ENCODE results near the gene NPDC1.

Gene NPDC1

DNA sequence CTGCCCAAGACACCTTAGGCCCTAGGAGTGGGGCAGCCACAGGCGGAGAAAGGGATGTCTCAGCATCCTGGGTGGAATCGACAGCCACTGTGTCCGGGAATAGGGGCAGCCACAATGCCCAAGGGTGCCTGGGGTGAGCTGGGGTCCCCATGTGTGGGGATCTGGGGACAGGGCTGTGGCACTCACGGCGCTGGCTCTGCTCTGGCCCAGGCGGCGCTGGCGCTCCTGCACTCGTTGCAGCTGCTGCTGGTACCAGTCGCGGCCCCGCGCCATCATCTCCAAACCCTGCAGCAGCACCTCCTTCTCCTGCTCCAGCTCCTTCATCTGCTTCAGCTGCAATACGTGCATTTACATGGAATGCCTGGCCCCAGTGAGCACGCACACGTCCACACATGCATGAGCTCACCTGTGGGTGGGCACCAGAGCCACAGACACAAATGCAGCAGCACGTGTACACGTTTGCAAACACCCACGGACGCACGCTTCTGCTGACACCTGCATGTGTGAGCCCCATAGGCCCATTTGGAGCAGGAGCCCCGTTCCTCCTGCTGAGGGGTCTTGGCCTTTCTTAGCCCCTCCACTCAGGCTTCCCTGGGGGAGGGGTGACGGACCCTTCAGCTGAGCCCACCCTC lies 19.5 kb upstream of the NPDC1 start:
- Histone ChIP-seq H3K18ac (ENCODE audit: low read depth in 1 of 2, low read length in 2 of 2) (no peak overlapping the region), H2BK5ac (ENCODE audit: low read depth, low read length, poor library complexity, severe bottlenecking) (no peak overlapping the region), H2BK12ac (ENCODE audit: low read length in 2 of 2) (no peak overlapping the region), H4K91ac (ENCODE audit: low read length) (no peak overlapping the region), H3K4me3 (ENCODE audit: insufficient read depth in 1 of 2, low read depth in 1 of 2, low read length in 2 of 2) (no peak overlapping the region), H3K9me3 (ENCODE audit: control insufficient read depth, low read length) (no peaks in the 10 kb centered on the region), H2AK5ac (ENCODE audit: low read length, severe bottlenecking) (no peak overlapping the region), H2BK120ac (ENCODE audit: low read depth, low read length) (no peak overlapping the region), H4K8ac (ENCODE audit: low read length) (no peak overlapping the region), H3K14ac (ENCODE audit: low read length in 2 of 2) (no peak overlapping the region), H2BK15ac (ENCODE audit: low read depth, poor library complexity, severe bottlenecking) (peak overlapping the region; percentile 20), H3K79me1 (replicated peaks; ENCODE audit: low read length, poor library complexity, severe bottlenecking) (no peaks in the 10 kb centered on the region), H3K4ac (ENCODE audit: low read depth in 1 of 2, low read length in 2 of 2) (no peak overlapping the region), H2AFZ (ENCODE audit: low read depth, low read length) (no peak overlapping the region), H3K36me3 (ENCODE audit: control insufficient read depth in 1 of 2, insufficient read depth in 2 of 2, low read depth in 1 of 2, low read length in 2 of 2) (peaks cover 0 to 6% of the 10 kb centered on the region in 2 experiments), H3K9ac (ENCODE audit: low read length) (no peak overlapping the region), H3K27me3 (ENCODE audit: control insufficient read depth in 1 of 2, insufficient read depth in 1 of 2, low read length in 2 of 2) (peaks cover 0 to 15% of the 10 kb centered on the region in 2 experiments), H3K23ac (ENCODE audit: low read length in 2 of 2) (no peak overlapping the region), H3K27ac (ENCODE audit: low read length, poor library complexity, severe bottlenecking) (no peak overlapping the region), H3K4me1 (ENCODE audit: control insufficient read depth, insufficient read depth, low read depth, low read length) (peaks cover 12% of the 10 kb centered on the region), H3K4me2 (ENCODE audit: low read length, poor library complexity, severe bottlenecking) (no peak overlapping the region)
- DNase-seq: no peak
- 96% methylated on average over 23 of the region's 23 CpGs for whole genome bisulfite sequencing

DNA sequence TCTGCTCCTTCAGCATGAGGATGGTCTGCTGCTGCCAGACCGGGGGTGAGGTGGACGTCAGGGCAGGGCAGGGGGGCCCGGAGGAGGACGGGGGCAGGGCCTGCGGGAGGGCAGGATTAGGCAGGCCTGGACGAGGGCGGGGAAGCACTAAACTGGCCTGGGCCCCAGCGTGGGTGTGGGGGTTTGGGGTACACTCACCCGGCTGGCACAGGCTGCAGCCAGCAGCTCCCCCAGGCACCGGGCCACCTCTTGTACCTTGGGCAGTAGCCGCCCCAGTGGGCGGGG lies 18.8 kb upstream of the NPDC1 start:
- H3K14ac ChIP-seq (ENCODE audit: low read length in 2 of 2): no peak overlapping the region
- H3K79me1 ChIP-seq (replicated peaks; ENCODE audit: low read length, poor library complexity, severe bottlenecking): no peaks in the 10 kb centered on the region
- DNase-seq: no peak
- H2BK5ac ChIP-seq (ENCODE audit: low read depth, low read length, poor library complexity, severe bottlenecking): no peak overlapping the region
- no peak overlapping the region for H2AFZ ChIP-seq (ENCODE audit: low read depth, low read length)
- H3K4ac ChIP-seq (ENCODE audit: low read depth in 1 of 2, low read length in 2 of 2): no peak overlapping the region
- WGBS: 86% methylated on average over 12 of the region's 12 CpGs
- H3K36me3 ChIP-seq (ENCODE audit: control insufficient read depth in 1 of 2, insufficient read depth in 2 of 2, low read depth in 1 of 2, low read length in 2 of 2): peaks cover 0 to 6% of the 10 kb centered on the region in 2 experiments
- no peak overlapping the region for H4K91ac ChIP-seq (ENCODE audit: low read length)
- H3K9me3 ChIP-seq (ENCODE audit: control insufficient read depth, low read length): no peaks in the 10 kb centered on the region
- H2AK5ac ChIP-seq (ENCODE audit: low read length, severe bottlenecking): no peak overlapping the region
- no peak overlapping the region for H4K8ac ChIP-seq (ENCODE audit: low read length)
- peaks cover 7% of the 10 kb centered on the region for H3K4me1 ChIP-seq (ENCODE audit: control insufficient read depth, insufficient read depth, low read depth, low read length)
- H3K27ac ChIP-seq (ENCODE audit: low read length, poor library complexity, severe bottlenecking): no peak overlapping the region
- no peak overlapping the region for H3K4me2 ChIP-seq (ENCODE audit: low read length, poor library complexity, severe bottlenecking)
- no peak overlapping the region for H3K23ac ChIP-seq (ENCODE audit: low read length in 2 of 2)
- H2BK15ac ChIP-seq (ENCODE audit: low read depth, poor library complexity, severe bottlenecking): no peak overlapping the region
- no peak overlapping the region for H3K4me3 ChIP-seq (ENCODE audit: insufficient read depth in 1 of 2, low read depth in 1 of 2, low read length in 2 of 2)
- no peak overlapping the region for H2BK120ac ChIP-seq (ENCODE audit: low read depth, low read length)
- no peak overlapping the region for H3K9ac ChIP-seq (ENCODE audit: low read length)
- H3K27me3 ChIP-seq (ENCODE audit: control insufficient read depth in 1 of 2, insufficient read depth in 1 of 2, low read length in 2 of 2): peaks cover 0 to 15% of the 10 kb centered on the region in 2 experiments
- H3K18ac ChIP-seq (ENCODE audit: low read depth in 1 of 2, low read length in 2 of 2): no peak overlapping the region
- H2BK12ac ChIP-seq (ENCODE audit: low read length in 2 of 2): no peak overlapping the region

DNA sequence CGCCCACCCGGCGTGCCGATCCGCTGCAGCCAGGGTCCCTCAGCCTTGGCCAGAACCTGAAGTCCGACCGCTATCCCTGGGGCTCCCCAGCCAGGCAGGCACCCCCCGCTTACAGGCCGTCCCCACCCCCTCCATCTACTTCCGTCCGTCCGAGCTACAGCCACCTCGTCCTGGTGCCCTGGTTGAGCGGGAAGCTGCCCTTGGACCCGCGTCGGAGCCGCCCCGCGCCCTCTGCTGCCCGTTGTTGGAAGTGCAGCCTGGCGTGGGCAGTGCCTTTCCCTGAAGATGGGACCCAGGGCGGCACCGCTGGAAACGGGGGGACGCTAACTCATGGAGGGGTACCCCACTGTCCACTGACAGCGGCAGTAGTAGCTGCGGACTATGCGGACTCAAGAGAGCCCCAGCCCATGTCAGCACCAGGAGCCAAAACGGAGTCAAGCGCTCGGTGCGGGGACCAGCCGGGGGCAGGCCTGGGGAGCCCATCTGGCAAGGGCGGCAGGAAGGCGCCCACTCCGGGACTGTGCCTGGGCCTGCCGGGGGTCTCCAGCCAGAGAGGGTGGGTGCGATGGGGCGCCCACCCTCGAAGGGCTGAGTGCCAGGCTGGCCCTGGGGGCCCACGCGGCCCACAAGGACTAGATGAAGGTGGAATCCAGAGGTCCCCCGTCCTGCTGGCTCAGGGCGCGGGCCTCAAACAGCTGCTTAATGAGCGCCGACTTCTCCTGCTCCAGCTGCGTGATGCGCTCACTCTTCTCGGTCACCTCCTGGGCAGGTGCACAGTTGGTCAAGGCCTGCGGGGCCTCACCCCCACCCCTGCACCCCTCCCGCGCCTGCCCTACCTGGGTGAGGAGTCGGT lies 18.3 kb upstream of the NPDC1 start:
- Histone ChIP-seq H2AK5ac (ENCODE audit: low read length, severe bottlenecking) (no peak overlapping the region), H3K27ac (ENCODE audit: low read length, poor library complexity, severe bottlenecking) (no peak overlapping the region), H2BK120ac (ENCODE audit: low read depth, low read length) (no peak overlapping the region), H3K9me3 (ENCODE audit: control insufficient read depth, low read length) (no peaks in the 10 kb centered on the region), H3K18ac (ENCODE audit: low read depth in 1 of 2, low read length in 2 of 2) (no peak overlapping the region), H3K9ac (ENCODE audit: low read length) (no peak overlapping the region), H3K4me1 (ENCODE audit: control insufficient read depth, insufficient read depth, low read depth, low read length) (peaks cover 2% of the 10 kb centered on the region), H3K4ac (ENCODE audit: low read depth in 1 of 2, low read length in 2 of 2) (no peak overlapping the region), H4K8ac (ENCODE audit: low read length) (no peak overlapping the region), H2BK12ac (ENCODE audit: low read length in 2 of 2) (no peak overlapping the region), H2BK15ac (ENCODE audit: low read depth, poor library complexity, severe bottlenecking) (no peak overlapping the region), H2AFZ (ENCODE audit: low read depth, low read length) (no peak overlapping the region), H3K14ac (ENCODE audit: low read length in 2 of 2) (no peak overlapping the region), H2BK5ac (ENCODE audit: low read depth, low read length, poor library complexity, severe bottlenecking) (no peak overlapping the region), H3K36me3 (ENCODE audit: control insufficient read depth in 1 of 2, insufficient read depth in 2 of 2, low read depth in 1 of 2, low read length in 2 of 2) (peaks cover 0 to 6% of the 10 kb centered on the region in 2 experiments), H3K79me1 (replicated peaks; ENCODE audit: low read length, poor library complexity, severe bottlenecking) (no peaks in the 10 kb centered on the region), H3K23ac (ENCODE audit: low read length in 2 of 2) (no peak overlapping the region), H3K4me2 (ENCODE audit: low read length, poor library complexity, severe bottlenecking) (no peak overlapping the region), H3K4me3 (ENCODE audit: insufficient read depth in 1 of 2, low read depth in 1 of 2, low read length in 2 of 2) (no peak overlapping the region), H3K27me3 (ENCODE audit: control insufficient read depth in 1 of 2, insufficient read depth in 1 of 2, low read length in 2 of 2) (peaks cover 0 to 11% of the 10 kb centered on the region in 2 experiments), H4K91ac (ENCODE audit: low read length) (no peak overlapping the region)
- peak; percentile 36 for DNase-seq
- WGBS: 53% methylated on average over 55 of the region's 55 CpGs

GRCh38 chr9:137063311-137064026 lies 17.5 kb upstream of the NPDC1 start:
- Histone ChIP-seq H2AFZ (ENCODE audit: low read depth, low read length) (no peak overlapping the region), H2BK15ac (ENCODE audit: low read depth, poor library complexity, severe bottlenecking) (no peak overlapping the region), H3K23ac (ENCODE audit: low read length in 2 of 2) (no peak overlapping the region), H3K4me1 (ENCODE audit: control insufficient read depth, insufficient read depth, low read depth, low read length) (peaks cover 2% of the 10 kb centered on the region), H3K27ac (ENCODE audit: low read length, poor library complexity, severe bottlenecking) (no peak overlapping the region), H3K9ac (ENCODE audit: low read length) (no peak overlapping the region), H3K9me3 (ENCODE audit: control insufficient read depth, low read length) (no peaks in the 10 kb centered on the region), H4K8ac (ENCODE audit: low read length) (no peak overlapping the region), H3K14ac (ENCODE audit: low read length in 2 of 2) (no peak overlapping the region), H4K91ac (ENCODE audit: low read length) (no peak overlapping the region), H2BK12ac (ENCODE audit: low read length in 2 of 2) (no peak overlapping the region), H3K27me3 (ENCODE audit: control insufficient read depth in 1 of 2, insufficient read depth in 1 of 2, low read length in 2 of 2) (peaks cover 0 to 10% of the 10 kb centered on the region in 2 experiments), H2BK120ac (ENCODE audit: low read depth, low read length) (no peak overlapping the region), H3K4ac (ENCODE audit: low read depth in 1 of 2, low read length in 2 of 2) (no peak overlapping the region), H3K36me3 (ENCODE audit: control insufficient read depth in 1 of 2, insufficient read depth in 2 of 2, low read depth in 1 of 2, low read length in 2 of 2) (peaks cover 0 to 6% of the 10 kb centered on the region in 2 experiments), H3K18ac (ENCODE audit: low read depth in 1 of 2, low read length in 2 of 2) (no peak overlapping the region), H2BK5ac (ENCODE audit: low read depth, low read length, poor library complexity, severe bottlenecking) (no peak overlapping the region), H3K4me3 (ENCODE audit: insufficient read depth in 1 of 2, low read depth in 1 of 2, low read length in 2 of 2) (no peak overlapping the region), H2AK5ac (ENCODE audit: low read length, severe bottlenecking) (no peak overlapping the region), H3K79me1 (replicated peaks; ENCODE audit: low read length, poor library complexity, severe bottlenecking) (no peaks in the 10 kb centered on the region), H3K4me2 (ENCODE audit: low read length, poor library complexity, severe bottlenecking) (no peak overlapping the region)
- DNase-seq: no peak
- WGBS: 85% methylated on average over 26 of the region's 26 CpGs

All from mesenchymal stem cell (in vitro differentiated cells and primary cell).